ENCODE data around the gene PTDSS2.

- TF ChIP-seq CTCF (IDR thresholded peaks at IDR 0.05; ENCODE audit: low read depth, low read length, missing input control) (no peak), RXRA (IDR thresholded peaks at IDR 0.05) (no peak), SP1 (IDR thresholded peaks at IDR 0.05) (no peak), YY1 (IDR thresholded peaks at IDR 0.05) (no peak), JUND (IDR thresholded peaks at IDR 0.05) (no peak)
- TF ChIP-seq, protein P1, sequence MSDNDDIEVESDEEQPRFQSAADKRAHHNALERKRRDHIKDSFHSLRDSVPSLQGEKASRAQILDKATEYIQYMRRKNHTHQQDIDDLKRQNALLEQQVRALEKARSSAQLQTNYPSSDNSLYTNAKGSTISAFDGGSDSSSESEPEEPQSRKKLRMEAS (IDR thresholded peaks at IDR 0.05): no peak
These were observed 65.1 kb downstream of the PTDSS2 start for GRCh38 chr11:515131-515530.
